ENCODE results near the gene MRPS18A. TPM values are rescaled to one million over a fixed set of nuclear protein-coding genes. Genes with fewer than 3 reads are reported as not detected.

The MRPS18A gene
- total and polyA plus RNA-seq, 2 of the 13 experiments (the other 11 are each of a cell fraction or from before 2014, with no cell fraction given): 87.8 to 89.1 TPM

GRCh38 chr6:43714311-43715055, 26.9 kb upstream of the MRPS18A start (continued):
- TF ChIP-seq ZFY (CRISPR knock-in tag; IDR thresholded peaks at IDR 0.05) (peak; percentile 41; the same call in 1 of the 2 replicates), KDM3A (CRISPR knock-in tag; IDR thresholded peaks at IDR 0.05; ENCODE audit: low read depth) (0 out of 2 replicates have a peak, but pooled peaks have one; percentile 32), JUND (CRISPR knock-in tag; IDR thresholded peaks at IDR 0.05) (peak; percentile 64)
- TF ChIP-seq, protein P1, sequence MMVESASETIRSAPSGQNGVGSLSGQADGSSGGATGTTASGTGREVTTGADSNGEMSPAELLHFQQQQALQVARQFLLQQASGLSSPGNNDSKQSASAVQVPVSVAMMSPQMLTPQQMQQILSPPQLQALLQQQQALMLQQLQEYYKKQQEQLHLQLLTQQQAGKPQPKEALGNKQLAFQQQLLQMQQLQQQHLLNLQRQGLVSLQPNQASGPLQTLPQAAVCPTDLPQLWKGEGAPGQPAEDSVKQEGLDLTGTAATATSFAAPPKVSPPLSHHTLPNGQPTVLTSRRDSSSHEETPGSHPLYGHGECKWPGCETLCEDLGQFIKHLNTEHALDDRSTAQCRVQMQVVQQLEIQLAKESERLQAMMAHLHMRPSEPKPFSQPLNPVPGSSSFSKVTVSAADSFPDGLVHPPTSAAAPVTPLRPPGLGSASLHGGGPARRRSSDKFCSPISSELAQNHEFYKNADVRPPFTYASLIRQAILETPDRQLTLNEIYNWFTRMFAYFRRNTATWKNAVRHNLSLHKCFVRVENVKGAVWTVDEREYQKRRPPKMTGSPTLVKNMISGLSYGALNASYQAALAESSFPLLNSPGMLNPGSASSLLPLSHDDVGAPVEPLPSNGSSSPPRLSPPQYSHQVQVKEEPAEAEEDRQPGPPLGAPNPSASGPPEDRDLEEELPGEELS (CRISPR knock-in tag; IDR thresholded peaks at IDR 0.05): 0 out of 2 replicates have a peak, but pooled peaks have one; percentile 17

- ChIA-PET CTCF (ENCODE audit: low intra/inter-chr PET ratio, low total read pairs) (no interaction called here), POLR2A (interaction anchor here (1.0 to 1.4 kb wide), 2 partner anchors 15 to 56 kb away, joined by 4 to 6 read pairs; partner anchors contain the start of gene VEGFA)
- Histone ChIP-seq H4K20me1 (ENCODE audit: insufficient read depth, low read length) (no peaks in the 10 kb centered on the region), H3K9me3 (ENCODE audit: low read length) (no peaks in the 10 kb centered on the region), H3K9ac (ENCODE audit: insufficient read depth, low read depth, low read length) (no peak overlapping the region), H3K4me3 (replicated peaks in 1 of 3; ENCODE audit: insufficient read depth in 1 of 3, low read depth in 2 of 3, low read length in 3 of 3) (peak overlapping the region in 1 of 3 experiments; percentile 3; a peak in 1 of 6 replicates), H3K79me2 (ENCODE audit: insufficient read depth, low read length) (no peaks in the 10 kb centered on the region), H3K4me1 (ENCODE audit: insufficient read depth, low read length) (peaks cover 60% of the 10 kb centered on the region), H3K4me2 (ENCODE audit: low read depth, low read length) (peak overlapping the region; percentile 54; the same call in 1 of the 2 replicates), H3K27me3 (ENCODE audit: control insufficient read depth in 1 of 2, insufficient read depth in 2 of 2, low read length in 2 of 2) (peaks cover 4 to 22% of the 10 kb centered on the region in 2 experiments; a peak in 3 of 5 replicates), H2AFZ (ENCODE audit: low read length) (no peak overlapping the region), H3K36me3 (replicated peaks in 1 of 2; ENCODE audit: control insufficient read depth in 1 of 2, insufficient read depth in 2 of 2, low read length in 2 of 2) (no peaks in the 10 kb centered on the region), H3K27ac (ENCODE audit: extremely low read length, insufficient read depth, low read length) (no peak overlapping the region)
- FAIRE-seq: no peak
- WGBS (ENCODE audit: low lambda C conversion rate): 42% methylated on average over 13 of the region's 13 CpGs
- no TSS peak for BruUV-seq (replicated peaks)
- TF ChIP-seq ARHGAP35 (CRISPR knock-in tag; IDR thresholded peaks at IDR 0.05; ENCODE audit: borderline replicate concordance): 0 out of 2 replicates have a peak, but pooled peaks have one; percentile 57
- no peak for TF ChIP-seq ZFP41 (CRISPR knock-in tag; IDR thresholded peaks at IDR 0.05; ENCODE audit: borderline replicate concordance)
- TF ChIP-seq TAF1 (CRISPR knock-in tag; IDR thresholded peaks at IDR 0.05): peak; percentile 29; the same call in 1 of the 2 replicates
- peak; percentile 57; the same call in 1 of the 2 replicates for TF ChIP-seq ZNF605 (CRISPR knock-in tag; IDR thresholded peaks at IDR 0.05)
- in situ Hi-C loops (cut with HindIII; ENCODE audit: extremely low pct_ligation_motif_present, low pct_unique_long_range_greater_than_20kb): no loop called here
- no peak; the same call in 2 of the 3 replicates for ATAC-seq
- intact Hi-C loops (cut with micrococcal nuclease; ENCODE audit: unreplicated experiment): no loop called here
- DNase-seq (ENCODE audit: low spot score): no peak
Measured at GRCh38 chr6:43713643-43714310, 26.2 kb upstream of the MRPS18A start.

All from HepG2 (cell line).